Fibroblast of villous mesenchyme (primary cell): Measurements from ENCODE around the gene DLAT. TPM values are rescaled to one million over a fixed set of nuclear protein-coding genes. Genes with fewer than 3 reads are reported as not detected.
"Not testable (repeated sequence)": the region's sequence is repeated elsewhere in the genome, so short reads cannot be mapped to it uniquely, and the experiment has no call there.

ENCODE experiments used
- DNase-seq: peaks from one replicate; pipeline ENCODE4 v3.0.0-alpha.2; 2010; ENCODE audit warnings: low read depth
- H3K4me3 ChIP-seq: 2 replicates; pipeline ENCODE4 v1.5.1; 2011; ENCODE audit warnings: low read depth, mild to moderate bottlenecking, low read length
- total RNA-seq: library from RNA; depleted of rRNA; stranded (reverse); fragments of >200 nt; gene quantifications from 2 replicates; pipeline ENCODE4 v1.2.3, GENCODE V29; 2012
- TF ChIP-seq, protein P1 (sequence below): IDR thresholded peaks from 2 replicates; pipeline ENCODE4 v1.5.1; 2012; ENCODE audit warnings: low read depth, mild to moderate bottlenecking, low read length; ENCODE audit not compliant: insufficient read depth

The DLAT gene
- total RNA-seq, 1 donor = 56.6 TPM

DNA sequence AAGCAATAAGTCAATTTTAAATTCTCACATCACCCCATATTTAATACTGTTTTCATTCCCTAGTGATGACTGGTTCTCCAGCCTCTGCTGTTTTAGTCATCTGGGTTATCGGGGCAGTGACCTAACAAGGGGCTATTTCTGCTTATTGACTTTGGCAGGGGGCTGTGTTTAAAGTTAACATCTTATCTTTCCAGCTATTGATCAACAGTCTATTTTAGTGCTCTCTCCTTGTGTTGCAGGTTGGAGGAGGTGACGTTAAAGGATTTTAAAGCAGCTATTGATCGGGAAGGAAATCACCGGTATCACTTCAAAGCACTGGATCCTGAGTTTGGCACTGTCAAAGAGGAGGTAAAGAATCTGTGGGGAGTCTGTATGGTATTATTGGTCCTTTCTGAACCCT is 7.7 kb upstream of the DLAT start:
- peak; percentile 41 for DNase-seq
- H3K4me3 ChIP-seq = no peak overlapping the region
- TF ChIP-seq, protein P1, sequence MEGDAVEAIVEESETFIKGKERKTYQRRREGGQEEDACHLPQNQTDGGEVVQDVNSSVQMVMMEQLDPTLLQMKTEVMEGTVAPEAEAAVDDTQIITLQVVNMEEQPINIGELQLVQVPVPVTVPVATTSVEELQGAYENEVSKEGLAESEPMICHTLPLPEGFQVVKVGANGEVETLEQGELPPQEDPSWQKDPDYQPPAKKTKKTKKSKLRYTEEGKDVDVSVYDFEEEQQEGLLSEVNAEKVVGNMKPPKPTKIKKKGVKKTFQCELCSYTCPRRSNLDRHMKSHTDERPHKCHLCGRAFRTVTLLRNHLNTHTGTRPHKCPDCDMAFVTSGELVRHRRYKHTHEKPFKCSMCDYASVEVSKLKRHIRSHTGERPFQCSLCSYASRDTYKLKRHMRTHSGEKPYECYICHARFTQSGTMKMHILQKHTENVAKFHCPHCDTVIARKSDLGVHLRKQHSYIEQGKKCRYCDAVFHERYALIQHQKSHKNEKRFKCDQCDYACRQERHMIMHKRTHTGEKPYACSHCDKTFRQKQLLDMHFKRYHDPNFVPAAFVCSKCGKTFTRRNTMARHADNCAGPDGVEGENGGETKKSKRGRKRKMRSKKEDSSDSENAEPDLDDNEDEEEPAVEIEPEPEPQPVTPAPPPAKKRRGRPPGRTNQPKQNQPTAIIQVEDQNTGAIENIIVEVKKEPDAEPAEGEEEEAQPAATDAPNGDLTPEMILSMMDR = no peak

DNA sequence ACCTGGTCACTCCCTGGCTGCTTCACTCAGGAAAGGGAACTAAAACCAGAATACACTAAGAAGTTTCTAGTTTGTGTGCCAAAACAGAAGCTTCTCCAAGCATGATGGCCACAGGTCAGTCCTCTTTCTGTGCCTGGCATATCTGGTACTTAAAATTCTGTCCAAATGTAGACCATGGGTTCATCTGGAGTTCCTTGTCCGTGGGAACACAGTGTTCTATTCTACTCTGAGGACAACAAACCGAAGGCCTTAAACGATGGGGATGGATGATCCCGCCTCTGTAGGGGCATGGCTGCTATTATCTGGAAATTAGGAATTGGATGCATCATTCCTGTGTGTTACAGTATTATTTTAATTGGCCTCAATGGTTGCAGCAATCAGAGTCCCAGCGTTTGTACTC is 6.1 kb upstream of the DLAT start:
- TF ChIP-seq, protein P1 = no peak
- H3K4me3 ChIP-seq = no peak overlapping the region
- no peak for DNase-seq

DNA sequence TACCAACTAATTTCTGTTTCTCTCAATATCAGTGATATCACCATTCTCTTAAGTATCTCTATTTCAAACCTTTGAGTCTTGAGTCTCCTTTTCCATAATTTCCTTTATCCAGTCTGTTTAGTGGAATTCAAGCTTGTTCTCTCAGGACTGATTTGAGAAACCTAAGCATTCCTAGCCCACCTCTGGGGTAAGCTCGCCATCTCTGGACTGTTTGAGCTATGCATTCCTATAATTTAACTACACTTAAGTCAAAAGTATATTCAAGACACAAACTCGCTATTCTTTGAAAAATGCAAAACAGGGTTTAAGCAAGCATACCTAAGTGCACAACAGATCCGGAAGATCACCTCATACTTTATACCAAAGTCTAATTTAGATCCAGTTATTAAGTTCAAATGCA is 2.1 kb upstream of the DLAT start:
- DNase-seq = no peak
- H3K4me3 ChIP-seq = no peak overlapping the region
- TF ChIP-seq, protein P1 = no peak

DNA sequence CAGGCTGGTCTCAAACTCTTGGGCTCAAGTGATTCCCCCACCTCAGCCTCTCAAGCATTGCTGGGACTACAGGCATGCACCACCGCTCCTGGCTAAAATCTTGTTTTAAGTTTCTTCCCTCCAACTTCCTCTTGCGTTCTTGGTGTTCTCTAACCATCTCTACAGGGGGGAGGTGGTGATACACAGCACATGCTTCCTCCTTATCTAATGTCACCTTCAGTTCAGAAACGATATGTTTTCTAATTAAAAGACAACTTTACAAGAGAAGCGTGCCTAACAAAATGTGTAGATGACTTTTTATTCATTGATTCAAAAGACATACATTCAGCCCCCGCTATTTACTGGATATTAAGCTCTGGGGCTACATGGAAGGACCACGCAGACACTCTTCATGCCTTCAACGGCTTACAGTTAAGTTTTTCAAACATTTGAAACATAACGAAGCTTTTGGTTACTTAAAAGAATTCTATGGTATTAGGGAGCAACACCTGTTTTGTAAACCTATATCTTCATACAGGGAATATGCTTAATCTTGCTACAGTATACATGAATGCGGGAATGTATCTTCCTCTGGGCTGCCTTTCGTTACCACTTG is 933 bp upstream of the DLAT start:
- H3K4me3 ChIP-seq = peak overlapping the region; percentile 83
- no peak for DNase-seq
- TF ChIP-seq, protein P1 = no peak

DNA sequence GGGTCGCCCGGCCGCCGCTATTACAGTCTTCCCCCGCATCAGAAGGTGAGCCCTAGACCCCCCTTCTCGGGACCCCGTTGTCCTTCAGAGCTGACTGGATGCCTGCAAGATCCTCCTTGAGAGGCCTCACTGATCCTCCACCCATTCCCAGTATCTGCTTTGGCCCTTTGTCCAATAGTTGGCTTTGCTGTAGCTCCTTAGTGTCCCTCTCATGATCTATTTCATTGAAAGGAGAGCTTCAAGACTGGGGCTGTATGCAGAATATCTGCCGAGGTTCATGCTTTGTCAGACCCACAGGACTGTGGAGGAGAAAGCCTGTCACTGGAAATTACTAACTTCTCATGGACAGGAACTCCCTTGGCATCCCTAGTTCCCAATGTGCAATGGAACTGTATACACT is 499 bp downstream of the DLAT start:
- H3K4me3 ChIP-seq = peak overlapping the region; percentile 83
- peak; percentile 29 for DNase-seq
- TF ChIP-seq, protein P1 = no peak

DNA sequence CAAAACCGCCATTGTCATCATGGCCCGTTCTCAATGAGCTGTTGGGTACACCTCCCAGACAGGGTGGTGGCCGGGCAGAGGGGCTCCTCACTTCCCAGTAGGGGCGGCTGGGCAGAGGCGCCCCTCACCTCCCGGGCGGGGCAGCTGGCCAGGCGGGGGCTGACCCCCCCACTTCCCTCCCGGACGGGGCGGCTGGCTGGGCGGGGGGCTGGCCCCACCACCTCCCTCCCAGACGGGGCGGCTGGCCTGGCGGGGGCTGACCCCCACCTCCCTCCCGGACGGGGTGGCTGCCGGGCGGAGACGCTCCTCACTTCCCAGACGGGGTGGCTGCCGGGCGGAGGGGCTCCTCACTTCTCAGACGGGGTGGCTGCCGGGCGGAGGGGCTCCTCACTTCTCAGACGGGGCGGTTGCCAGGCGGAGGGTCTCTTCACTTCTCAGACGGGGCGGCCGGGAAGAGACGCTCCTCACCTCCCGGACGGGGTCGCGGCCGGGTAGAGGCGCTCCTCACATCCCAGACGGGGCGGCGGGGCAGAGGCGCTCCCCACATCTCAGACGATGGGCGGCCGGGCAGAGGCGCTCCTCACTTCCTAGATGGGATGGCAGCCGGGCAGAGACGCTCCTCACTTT is 1.7 kb downstream of the DLAT start:
- not testable (repeated sequence) for DNase-seq, H3K4me3 ChIP-seq

DNA sequence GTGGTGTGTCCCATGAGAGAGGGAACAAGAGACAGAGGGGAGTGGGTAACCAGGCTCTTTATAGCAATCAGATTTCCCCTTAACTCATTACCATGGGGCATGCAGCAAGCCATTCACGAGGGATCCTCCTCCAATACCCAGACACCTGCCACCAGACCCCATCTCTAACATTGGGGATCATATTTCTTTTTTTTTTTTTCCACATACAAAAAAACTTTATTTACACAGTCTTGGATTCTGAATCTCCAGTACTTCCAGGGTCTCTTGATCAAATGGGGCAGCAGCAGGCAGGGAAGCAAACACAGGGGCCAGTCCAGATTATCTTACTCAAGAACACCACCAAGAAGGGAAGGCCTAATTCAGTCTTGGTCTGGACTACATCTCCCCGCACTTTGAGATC is 4.3 kb downstream of the DLAT start:
- TF ChIP-seq, protein P1 = no peak
- no peak for DNase-seq
- no peak overlapping the region for H3K4me3 ChIP-seq
